RWPE1 (cell line): ENCODE data around the gene ULBP1.
"Not testable (repeated sequence)": the region's sequence is repeated elsewhere in the genome, so short reads cannot be mapped to it uniquely, and the experiment has no call there.

Experiments used
- CTCF ChIA-PET: fragments of 350-600 bp; sonication (Branson Sonifier 250); formaldehyde crosslinking; extraction: SDS; loops from one replicate; lab custom pipeline; 2021; lab: Yijun Ruan, JAX
- POLR2A ChIA-PET: fragments of 400-600 bp; formaldehyde crosslinking; extraction: SDS; loops from one replicate; lab custom pipeline; 2020; ENCODE audit warnings: antibody characterized with exemption; ENCODE audit not compliant: low non-redundant PET; lab: Yijun Ruan, JAX
- DNase-seq: peaks from one replicate; pipeline ENCODE4 v3.0.0; 2012; ENCODE audit warnings: low spot score
- H3K27ac ChIP-seq: fragments of 450-650 bp; 2 replicates; pipeline ENCODE4 v1.5.1; 2017
- CTCF ChIP-seq: fragments of 450-650 bp; conservative IDR thresholded peaks from 2 replicates; pipeline ENCODE4 v1.5.1; 2017; ENCODE audit warnings: low read depth, mild to moderate bottlenecking

Gene ULBP1

GRCh38 chr6:149961728-149962425 is 1.9 kb upstream of the ULBP1 start:
- no peak overlapping the region for H3K27ac ChIP-seq
- CTCF ChIA-PET = interaction anchor here (0.6 kb wide), 2 partner anchors 178 to 1561 kb away, joined by 3 read pairs; no protein-coding TSS in a partner anchor
- POLR2A ChIA-PET = no interaction called here
- no peak for DNase-seq
- 0 out of 2 replicates have a peak, but pooled peaks have one; percentile 7 for TF ChIP-seq CTCF

- DNase-seq = no peak
- ChIA-PET CTCF (no interaction called here), POLR2A (no interaction called here)
- no peak for TF ChIP-seq CTCF
- peak overlapping the region; percentile 72 for H3K27ac ChIP-seq
Observed at GRCh38 chr6:149962461-149963211, 1.1 kb upstream of the ULBP1 start.

- peak overlapping the region; percentile 72 for H3K27ac ChIP-seq
- CTCF ChIA-PET = no interaction called here
- peak; percentile 55 for DNase-seq
Observed at GRCh38 chr6:149963212-149963461, 606 bp upstream of the ULBP1 start.

GRCh38 chr6:149964308-149965193 is 808 bp downstream of the ULBP1 start:
- H3K27ac ChIP-seq = peak overlapping the region; percentile 72
- peak; percentile 34 for DNase-seq
- TF ChIP-seq CTCF = no peak
- CTCF ChIA-PET = interaction anchor here (0.9 kb wide), 1 partner anchor 431 kb away, joined by 3 read pairs; no protein-coding TSS in a partner anchor
- POLR2A ChIA-PET = interaction anchor here (1.1 kb wide), 1 partner anchor 24 kb away, joined by 3 read pairs; no protein-coding TSS in a partner anchor

More at GRCh38 chr6:149963212-149963461, 606 bp upstream of the ULBP1 start:
- POLR2A ChIA-PET = no interaction called here
- no peak for TF ChIP-seq CTCF

- CTCF ChIA-PET = interaction anchor here (0.6 kb wide), 1 partner anchor 419 kb away, joined by 5 read pairs; no protein-coding TSS in a partner anchor
- POLR2A ChIA-PET = no interaction called here
- no peak for TF ChIP-seq CTCF
Observed at GRCh38 chr6:149965194-149966020, 1.7 kb downstream of the ULBP1 start.

GRCh38 chr6:149966319-149966718 is 2.6 kb downstream of the ULBP1 start:
- POLR2A ChIA-PET, H3K27ac ChIP-seq, CTCF ChIA-PET, DNase-seq: not testable (repeated sequence)

More at GRCh38 chr6:149965194-149966020, 1.7 kb downstream of the ULBP1 start:
- no peak overlapping the region for H3K27ac ChIP-seq
- DNase-seq = peak; percentile 12
